ENCODE results near the gene LUC7L3.

- no peak for TF ChIP-seq CTCF (IDR thresholded peaks at IDR 0.05; ENCODE audit: insufficient read depth, low read length, poor library complexity, severe bottlenecking)
- TF ChIP-seq EZH2phosphoT487 (conservative IDR thresholded peaks at IDR 0.05; ENCODE audit: low read length), result no peak
Observed at GRCh38 chr17:50754521-50754920, 35.1 kb downstream of the LUC7L3 start.

Data from SU-DHL-6 (cell line).